GM19025 (cell line): ENCODE results near the gene RAPGEF5.

Source experiments
- ATAC-seq: cut with Tn5 transposase; IDR thresholded peaks from one replicate; pipeline ENCODE4 v1.9.1; 2021; ENCODE audit warnings: mild to moderate bottlenecking, low read depth, moderate library complexity; ENCODE audit not compliant: unreplicated experiment

The RAPGEF5 gene

DNA sequence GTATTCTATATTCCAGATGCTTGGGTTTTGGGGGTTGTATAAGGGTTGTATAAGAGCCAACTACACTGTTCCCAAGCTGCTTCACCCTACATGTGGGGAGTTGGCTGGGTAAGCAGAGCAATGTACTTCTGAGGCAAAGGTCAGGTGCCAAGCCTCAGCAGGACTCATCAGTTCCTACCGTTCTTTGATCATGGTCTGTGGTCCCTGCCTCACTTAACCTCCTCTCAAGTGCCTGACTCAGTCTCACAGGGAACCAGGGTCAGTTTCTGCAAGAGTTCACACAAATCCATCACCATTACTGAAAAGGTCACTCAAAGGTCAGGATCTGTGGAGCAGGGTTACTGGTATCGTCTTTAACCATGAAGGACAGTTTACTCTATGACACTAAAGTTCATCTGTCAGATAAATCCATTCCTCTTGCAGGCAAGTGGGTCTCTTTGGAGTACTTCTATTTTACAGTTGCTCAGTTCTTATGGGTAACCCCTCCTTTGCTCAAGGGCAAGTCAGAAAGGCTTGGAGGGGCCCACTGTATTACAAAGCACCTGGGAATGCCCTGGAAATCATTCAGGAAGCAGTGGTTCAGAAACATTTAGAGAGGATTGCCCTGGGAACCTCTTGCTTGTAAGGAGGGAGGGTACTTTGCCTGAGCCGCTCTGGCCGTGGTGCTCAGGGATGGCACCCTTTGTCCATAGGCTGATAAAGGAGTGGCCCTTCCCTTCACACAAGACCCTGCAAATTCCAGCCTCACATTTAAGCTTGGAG is 227.0 kb downstream of the RAPGEF5 start:
- no peak for ATAC-seq

DNA sequence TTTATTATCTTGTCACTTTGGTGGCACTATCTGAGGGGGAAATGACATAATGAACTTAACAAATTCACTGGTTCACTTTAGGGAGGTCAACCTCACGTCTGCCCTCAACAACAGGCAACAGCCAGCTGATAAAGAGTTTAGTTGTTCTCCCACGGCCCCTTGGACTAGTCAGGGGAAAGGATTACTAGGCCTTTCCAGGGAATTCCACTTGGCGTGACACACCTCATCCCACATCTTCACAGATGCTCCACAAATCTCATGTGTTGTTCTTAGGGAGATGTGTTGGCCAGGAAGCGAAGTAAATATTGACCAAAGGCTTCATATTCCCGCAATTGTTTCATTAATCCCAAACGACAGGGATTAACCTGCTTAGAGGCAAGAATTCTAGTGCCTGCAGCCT is 227.8 kb downstream of the RAPGEF5 start:
- no peak for ATAC-seq

GRCh38 chr7:22128528-22128920 is 228.4 kb downstream of the RAPGEF5 start:
- ATAC-seq, result no peak

DNA sequence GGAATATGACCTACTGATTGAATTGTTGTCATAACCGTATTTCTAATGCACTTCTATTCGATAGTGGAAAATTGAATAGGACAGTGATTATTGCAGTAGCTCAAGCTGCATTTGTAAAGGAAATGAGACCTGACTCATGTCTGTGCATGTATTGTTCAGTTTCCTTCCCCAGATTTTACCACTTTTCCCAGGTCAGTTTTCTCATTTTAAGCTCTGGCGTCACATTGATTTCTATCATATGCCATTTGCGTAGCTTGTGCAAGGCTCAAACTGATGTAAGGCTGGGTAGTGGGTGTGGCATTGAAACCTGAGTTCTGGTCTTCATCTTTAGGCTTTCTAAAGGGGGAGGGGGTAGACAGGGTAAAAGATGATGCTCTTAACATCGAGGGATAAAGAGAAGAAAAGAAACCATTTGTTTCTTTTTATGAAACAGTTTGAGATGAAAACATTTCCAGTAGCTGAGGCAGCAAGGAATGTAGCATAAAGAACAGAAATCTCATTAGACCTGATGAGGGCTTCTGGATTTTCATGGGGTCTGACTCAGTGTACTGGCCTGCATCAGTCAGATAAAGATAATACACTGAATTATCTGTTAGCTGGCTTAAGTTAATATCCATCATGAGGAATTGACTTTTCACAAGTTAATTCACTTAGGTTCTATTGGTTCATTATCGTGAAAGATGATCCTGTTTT is 229.0 kb downstream of the RAPGEF5 start:
- ATAC-seq, result no peak

DNA sequence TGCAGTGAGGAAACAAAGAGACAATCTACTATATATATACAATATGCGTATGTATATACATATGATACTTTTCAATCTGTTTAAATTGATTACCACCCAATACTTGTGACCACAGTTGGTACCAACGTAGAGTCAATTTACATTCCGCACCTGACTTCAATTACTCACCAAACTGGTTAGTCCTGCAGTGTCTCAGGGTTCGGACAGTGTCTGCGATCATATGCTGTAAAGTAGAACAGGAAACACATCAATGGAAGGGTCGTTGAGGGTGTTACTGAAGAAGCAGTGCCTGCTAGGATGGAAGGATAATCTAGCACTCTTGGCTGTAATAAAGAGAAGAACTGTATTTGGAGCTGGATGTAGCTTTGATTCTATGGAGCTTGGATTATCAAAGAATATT is 231.5 kb downstream of the RAPGEF5 start:
- ATAC-seq, result no peak

GRCh38 chr7:22124941-22125340 is 232.0 kb downstream of the RAPGEF5 start:
- no peak for ATAC-seq

- no peak for ATAC-seq
These were observed 233.8 kb downstream of the RAPGEF5 start for GRCh38 chr7:22123139-22123538.

DNA sequence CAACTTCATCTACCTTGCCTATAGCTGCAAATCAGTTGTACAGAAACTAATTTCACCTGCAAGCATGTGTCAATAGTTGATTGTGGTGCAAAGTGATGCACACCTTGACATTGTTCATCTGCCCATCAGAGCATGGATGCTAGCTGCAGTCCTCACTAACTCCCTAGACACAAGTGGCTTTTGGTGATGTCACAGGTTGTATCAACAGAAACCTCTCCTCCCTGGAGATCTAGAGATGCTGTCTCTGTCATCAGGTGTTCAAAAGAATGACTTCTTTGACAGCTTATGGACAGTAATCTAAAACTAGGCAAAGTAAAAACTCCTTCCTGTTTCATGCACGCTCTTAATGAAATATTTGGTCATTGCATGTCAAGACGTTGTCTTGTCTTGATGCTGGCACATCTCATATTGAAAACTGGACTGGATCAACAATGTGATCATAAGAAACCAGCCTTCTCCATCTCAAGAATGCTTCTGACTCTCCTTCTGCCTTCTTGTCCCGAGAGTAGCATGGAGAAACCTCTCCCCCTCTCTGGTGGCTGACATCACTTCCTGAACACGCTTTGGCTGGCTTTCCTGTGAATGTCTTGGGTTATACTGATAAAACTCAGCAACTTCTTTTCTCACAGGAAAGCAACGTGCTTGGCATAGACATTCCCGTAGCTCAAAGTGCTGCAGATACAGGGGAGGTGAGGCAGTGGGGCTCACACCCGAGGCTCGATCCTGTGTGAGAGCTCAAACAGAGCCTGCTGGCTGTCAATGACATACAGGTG is 235.1 kb downstream of the RAPGEF5 start:
- no peak for ATAC-seq

- no peak for ATAC-seq
These were observed 236.4 kb downstream of the RAPGEF5 start for GRCh38 chr7:22120391-22121053.

DNA sequence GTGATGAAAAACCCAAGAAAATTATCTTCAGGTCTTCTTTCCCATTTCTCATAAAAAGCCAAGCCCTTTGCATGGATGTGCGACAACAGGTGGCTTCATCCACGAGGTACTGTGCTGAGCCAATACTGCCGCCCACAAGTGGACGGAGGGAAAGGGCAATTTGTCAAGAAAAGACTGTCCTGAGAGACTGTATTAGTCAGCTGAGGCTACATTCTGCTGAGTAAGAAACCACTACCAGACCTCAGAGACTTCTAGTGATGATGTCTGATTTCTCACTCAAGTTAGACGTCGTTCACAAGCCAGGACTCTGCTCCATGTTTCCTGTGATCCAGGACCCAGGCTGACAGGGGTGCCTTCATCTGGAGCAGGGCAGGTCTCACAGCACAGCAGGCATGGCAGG is 239.7 kb downstream of the RAPGEF5 start:
- ATAC-seq, result peak; percentile 54

- ATAC-seq, result no peak
These were observed 240.4 kb downstream of the RAPGEF5 start for GRCh38 chr7:22116451-22117030.

GRCh38 chr7:22115689-22116088 is 241.3 kb downstream of the RAPGEF5 start:
- no peak for ATAC-seq

GRCh38 chr7:22114440-22114981 is 242.4 kb downstream of the RAPGEF5 start:
- no peak for ATAC-seq

DNA sequence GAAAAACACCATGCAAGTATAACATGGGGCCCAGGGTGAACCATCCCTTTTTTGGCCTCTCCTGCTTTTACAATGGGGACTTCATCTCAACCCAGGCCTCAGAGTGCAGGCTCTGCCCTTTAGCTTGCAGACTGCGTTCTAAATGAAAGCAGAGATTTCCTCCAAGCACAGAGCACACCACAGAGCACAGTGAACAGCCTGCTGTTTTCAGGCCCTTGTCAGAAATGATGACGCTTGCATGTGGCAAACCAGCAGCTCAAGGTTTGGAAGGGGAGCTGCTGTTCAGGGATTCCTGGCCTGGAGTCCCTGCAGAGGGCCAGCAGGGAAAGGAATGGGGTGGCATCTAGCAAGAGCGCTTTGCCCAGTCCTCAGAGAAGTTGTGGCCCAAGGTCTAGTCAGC is 243.9 kb downstream of the RAPGEF5 start:
- no peak for ATAC-seq

GRCh38 chr7:22111661-22112060 is 245.3 kb downstream of the RAPGEF5 start:
- ATAC-seq, result no peak

DNA sequence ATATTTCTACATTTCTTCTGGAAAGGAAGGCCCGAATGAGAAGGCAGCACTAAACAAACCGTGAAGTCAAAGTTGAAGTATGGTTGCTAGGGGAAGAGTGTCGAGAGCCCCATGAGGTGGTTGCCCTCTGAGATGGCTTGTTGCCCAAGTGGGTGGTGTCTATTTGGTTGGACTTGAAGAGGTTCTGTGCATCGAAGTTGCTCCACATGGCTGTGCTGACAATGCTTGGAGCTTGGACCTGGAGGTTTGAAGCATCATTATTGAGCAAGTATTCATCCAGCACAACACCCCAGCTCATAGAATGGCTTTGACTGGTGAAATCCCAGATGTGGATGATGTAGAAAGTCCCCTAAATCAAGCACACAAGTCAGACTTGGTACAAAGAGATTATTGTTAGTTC is 246.1 kb downstream of the RAPGEF5 start:
- no peak for ATAC-seq

- no peak for ATAC-seq
These were observed 246.6 kb downstream of the RAPGEF5 start for GRCh38 chr7:22110227-22110839.

DNA sequence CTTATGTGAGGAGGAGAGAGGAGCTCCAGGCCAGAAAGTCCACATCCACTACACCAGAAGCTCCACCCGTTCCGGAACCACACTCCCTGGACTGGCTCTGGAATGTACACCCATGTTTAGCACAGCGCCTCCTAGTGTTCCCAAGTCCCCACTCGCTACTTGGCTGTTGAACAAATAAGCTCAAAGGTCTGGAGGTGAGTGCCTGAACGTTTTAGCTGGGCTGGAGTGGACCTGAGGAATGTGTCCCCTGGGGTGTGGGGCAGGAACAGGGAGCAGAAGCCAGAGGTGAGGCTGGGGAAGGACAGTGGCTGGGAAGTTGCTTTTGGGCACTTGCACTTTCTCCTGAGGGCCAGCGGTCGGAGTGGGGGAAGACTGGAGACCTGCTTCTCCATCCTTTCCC is 247.2 kb downstream of the RAPGEF5 start:
- no peak for ATAC-seq

- no peak for ATAC-seq
These were observed 248.7 kb downstream of the RAPGEF5 start for GRCh38 chr7:22108151-22108845.
